CD4-positive, alpha-beta T cell treated with Interleukin-6 at 100 ng/mL for 8 hours (primary cell): ENCODE measurements around the gene DIO2.

Source experiments
- DNase-seq: peaks from one replicate; pipeline ENCODE4 v3.0.0-alpha.2; 2020; ENCODE audit warnings: mixed read lengths, low spot score

The DIO2 gene

DNA sequence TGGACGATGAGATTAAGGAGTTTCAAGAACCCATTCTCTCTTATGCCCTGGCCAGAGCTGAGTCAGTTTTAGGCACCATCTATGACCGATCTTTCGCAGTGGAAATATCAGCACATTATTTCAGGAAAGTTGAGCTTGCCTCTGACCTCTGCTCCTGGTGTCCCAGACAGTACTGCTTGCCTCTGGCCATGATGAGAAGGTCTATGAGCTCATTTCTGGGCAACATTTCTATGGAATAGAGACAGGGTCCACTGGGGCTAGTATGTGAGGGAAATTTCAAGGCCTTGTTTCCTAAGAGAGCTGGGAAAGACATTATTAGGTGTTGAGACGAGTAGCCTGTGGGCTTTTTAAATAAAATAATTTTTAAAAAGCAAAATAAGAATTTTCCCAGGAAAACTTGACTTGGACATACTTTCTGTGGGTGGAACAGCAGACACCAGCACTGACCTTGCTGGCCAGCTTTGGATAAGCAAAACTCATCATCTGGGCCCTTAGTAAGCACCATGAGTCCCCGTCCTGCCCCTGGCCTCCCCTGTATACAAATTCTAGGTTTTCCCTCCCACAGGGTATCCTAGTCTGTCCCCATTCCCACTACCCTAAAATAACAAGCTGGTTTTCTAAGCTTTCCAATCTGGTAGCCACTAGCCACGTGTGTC, 43.4 kb downstream of the DIO2 start:
- no peak for DNase-seq

DNA sequence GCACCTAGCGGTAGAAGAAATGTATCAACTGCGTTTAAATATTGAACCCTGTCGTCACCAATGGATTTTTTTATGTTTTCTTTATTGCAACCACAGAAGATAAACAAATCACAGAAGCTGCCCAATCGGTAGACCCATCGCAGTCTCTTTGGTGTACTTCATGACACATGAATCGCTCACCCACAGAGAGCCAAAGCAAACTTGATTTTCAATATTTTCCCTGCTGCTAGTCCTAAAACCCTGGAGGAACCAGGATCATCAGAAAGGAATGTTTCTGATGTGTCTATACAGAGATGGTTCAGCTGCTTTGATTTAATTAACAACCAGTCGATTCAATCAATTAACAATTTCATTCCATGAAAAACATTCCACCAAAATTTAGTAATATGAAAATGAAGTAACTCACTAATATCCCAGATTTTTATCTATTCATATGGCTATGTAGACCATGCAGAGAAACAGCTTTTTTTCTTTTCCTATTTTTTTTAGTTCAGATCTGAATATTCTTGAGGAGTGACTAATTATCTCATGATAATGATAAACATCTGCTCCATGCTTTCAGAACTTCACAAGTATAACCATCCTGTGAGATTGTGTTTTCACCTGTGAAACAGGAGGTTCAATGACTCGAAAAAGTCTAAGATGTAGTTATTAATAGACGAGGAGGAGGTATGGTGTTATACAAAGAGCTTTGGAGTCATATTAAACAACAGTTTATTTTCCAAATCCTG, 46.1 kb downstream of the DIO2 start:
- no peak for DNase-seq

DNA sequence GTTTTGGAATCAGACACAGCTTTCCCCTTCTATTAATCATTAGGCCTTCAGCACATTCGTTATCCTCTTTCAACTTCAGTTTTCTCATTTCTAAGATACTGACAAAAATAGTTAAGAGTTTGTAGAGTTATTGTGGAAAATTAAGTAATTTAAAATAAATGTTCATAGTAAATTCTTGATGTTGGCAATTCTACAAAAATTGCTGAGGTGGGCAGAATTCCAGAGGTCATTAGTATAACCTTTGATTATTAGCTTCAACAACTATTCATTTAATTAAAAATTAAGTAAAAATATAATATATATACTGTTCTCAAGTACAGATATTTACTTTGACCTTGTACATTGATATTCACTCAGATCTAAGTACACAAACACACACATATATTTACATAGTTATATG, 58.5 kb downstream of the DIO2 start:
- no peak for DNase-seq

DNA sequence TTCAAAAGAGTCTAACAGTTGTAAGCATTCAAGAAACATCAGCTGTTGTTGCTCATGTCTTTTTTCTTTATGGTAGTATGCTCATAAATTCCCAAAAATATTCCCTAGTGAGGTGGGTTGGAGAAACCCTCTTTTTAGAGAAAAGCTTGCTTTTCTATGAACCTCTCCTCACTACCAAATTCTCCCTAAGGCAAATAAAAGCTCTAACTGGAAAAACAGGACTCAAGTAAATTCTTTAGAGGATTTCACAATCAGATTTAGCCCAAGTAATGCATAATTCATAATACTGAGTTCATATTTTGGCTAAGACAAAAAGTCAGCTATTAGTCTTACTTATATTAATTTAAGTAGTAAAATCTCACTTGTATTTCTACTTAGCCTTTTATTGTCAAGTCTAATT, 59.1 kb downstream of the DIO2 start:
- DNase-seq, result no peak

DNA sequence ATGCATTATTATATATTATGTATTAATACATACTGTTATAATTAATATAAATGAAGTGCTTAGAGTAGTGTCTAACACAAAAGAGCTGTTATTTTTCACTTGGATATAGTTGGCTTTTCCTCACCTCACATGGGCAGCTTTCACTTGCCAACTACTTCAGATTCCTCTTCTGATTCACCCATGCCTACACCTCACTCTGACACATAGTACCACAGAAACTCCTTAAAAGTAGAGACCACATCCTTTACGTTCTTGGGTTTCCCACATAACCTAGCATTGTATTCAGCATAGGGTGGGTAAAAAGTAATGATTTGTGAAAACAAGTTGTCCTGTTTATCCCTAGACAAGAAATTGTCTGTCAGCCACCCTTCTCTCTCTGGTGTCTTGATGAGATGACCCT, 61.0 kb downstream of the DIO2 start:
- DNase-seq, result no peak
